ENCODE measurements around the gene NDUFB11. TPM values are rescaled to one million over a fixed set of nuclear protein-coding genes. Genes with fewer than 3 reads are reported as not detected.

NDUFB11 gene
- total RNA-seq: 100 to 1,000 TPM; 113 to 120 TPM

DNA sequence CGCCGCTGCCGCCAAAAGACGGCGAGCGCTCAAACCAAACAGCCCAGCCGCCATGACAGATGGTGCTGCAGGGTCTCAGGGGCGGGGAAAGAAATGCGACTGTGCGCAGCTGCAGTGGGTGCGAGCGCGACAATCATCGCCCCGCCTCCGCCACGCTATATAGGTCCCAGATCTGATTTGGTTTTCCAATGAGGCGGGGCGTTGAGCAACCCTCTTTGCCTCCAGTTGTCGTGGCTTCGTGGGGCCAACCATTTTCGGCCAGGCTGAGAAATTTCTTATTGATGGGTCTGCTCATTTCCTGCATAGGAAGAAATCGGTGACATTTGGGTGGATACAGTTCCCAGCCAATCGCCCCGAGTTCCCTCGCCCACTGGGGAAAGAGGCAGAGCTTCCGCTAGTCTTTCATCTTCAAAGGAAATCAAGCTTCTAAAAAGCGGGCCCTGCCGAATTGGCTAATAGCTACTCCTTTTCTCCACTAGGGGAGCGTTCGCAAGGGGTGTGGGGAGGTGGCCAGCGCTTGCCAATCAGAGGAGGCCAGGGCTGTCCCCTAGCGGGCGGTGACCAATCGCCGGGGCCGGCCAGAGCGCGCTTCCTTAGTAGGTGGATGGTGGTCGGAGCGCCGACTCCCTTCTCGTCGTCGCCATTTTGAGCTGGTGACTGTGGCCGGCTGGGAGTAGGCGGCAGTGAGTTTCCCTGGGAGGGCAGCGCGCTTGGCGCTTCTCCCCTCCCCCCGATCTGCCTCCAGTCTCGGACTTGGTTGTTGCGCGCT, at the start of gene NDUFB11, which contains the start of gene RBM10:
NDUFB11 (minus strand) TSS at position 77 of the 769 bp plus-strand sequence; CDS start at position 54, 23 bp downstream.
RBM10 (plus strand) TSS at position 596 of the 769 bp plus-strand sequence. CDS start 2,261 bp downstream, outside the sequence.
- peaks cover 0 to 29% of the 10 kb centered on the region in 2 donors for H3K4me1 ChIP-seq
- peaks cover 8% of the 10 kb centered on the region for H3K36me3 ChIP-seq
- peak within 1 kb of the TSS; percentile 63 to 64 for H3K4me3 ChIP-seq
- no peaks in the 10 kb centered on the region for H3K9me3 ChIP-seq
- H3K27ac ChIP-seq: peak within 1 kb of the TSS; percentile 92
- H3K27me3 ChIP-seq: no peaks in the 10 kb centered on the region
- TF ChIP-seq, protein P1, sequence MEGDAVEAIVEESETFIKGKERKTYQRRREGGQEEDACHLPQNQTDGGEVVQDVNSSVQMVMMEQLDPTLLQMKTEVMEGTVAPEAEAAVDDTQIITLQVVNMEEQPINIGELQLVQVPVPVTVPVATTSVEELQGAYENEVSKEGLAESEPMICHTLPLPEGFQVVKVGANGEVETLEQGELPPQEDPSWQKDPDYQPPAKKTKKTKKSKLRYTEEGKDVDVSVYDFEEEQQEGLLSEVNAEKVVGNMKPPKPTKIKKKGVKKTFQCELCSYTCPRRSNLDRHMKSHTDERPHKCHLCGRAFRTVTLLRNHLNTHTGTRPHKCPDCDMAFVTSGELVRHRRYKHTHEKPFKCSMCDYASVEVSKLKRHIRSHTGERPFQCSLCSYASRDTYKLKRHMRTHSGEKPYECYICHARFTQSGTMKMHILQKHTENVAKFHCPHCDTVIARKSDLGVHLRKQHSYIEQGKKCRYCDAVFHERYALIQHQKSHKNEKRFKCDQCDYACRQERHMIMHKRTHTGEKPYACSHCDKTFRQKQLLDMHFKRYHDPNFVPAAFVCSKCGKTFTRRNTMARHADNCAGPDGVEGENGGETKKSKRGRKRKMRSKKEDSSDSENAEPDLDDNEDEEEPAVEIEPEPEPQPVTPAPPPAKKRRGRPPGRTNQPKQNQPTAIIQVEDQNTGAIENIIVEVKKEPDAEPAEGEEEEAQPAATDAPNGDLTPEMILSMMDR (IDR thresholded peaks at IDR 0.05): peak; percentile 55 to 63
- DNase-seq (ENCODE audit: low spot score): peak; percentile 96

DNA sequence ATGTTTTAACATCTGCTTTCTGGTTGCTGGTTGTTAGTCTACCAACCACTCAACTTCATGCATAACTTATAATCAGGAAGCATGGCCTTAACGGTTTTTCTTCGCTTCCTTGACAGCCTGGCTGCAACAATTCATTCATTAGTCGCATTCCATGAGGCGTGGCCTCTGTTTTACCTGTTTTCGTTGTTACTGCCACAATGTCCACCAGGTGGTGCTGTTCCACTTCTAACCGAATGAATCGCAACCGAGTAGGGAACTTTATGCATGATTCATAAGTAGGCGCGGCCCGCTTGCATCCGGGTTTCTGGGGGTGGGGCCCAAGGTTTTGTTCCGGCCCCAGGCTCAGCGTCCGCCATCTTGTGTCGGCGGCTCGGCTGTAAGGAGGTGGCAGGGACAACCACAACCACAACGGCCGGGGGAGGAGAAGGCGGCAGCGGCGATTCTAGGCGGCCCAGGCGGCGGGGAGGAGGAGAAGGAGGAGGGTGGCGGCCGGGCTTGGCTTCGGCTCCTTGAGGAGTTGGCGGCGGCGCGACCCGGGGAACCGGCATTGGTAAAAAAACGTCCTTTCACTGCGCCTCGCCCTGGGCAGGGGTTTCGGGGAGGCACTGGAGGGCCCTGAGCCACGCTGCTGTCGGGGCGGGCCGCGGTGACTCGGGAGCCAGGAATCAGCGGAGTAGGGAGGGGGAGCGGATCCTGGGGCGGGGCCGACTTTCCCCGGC, 49.1 kb upstream of the NDUFB11 start, which contains the start of gene UBA1:
UBA1 (plus strand) TSS at position 355 of the 719 bp plus-strand sequence. CDS start 4,974 bp downstream, outside the sequence.
- Histone ChIP-seq H3K9me3 (no peaks in the 10 kb centered on the region), H3K4me1 (peaks cover 0 to 60% of the 10 kb centered on the region in 2 donors)

DNA sequence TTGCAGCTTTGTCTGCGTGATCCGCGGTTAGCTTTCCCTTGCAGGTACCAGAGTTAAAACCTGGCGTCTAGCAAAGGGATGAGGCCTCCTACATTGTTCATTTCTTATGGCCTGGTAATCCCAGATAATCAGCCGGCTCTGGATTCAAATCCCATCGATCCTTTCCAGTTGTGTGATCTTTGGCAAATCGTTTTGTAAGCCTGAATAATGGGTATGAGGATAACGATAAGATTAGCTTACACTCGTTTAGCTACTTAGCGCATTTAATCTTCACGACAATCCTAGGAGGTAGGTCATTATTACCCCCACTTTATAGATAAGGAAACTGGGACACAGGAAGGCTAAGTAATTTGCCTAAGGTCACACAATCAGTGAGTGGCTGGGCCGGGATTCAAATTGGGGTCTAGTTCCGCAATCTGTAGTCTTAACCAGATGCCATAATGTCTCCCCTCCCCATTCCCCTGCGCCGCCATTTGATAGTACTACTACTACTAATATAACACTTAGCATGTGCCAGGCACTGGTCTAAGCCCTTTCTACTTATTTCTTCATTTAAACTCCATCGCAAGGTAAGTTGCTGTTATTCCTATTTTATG, 47.4 kb upstream of the NDUFB11 start:
- Histone ChIP-seq H3K9me3 (no peaks in the 10 kb centered on the region), H3K36me3 (no peaks in the 10 kb centered on the region), H3K27me3 (no peaks in the 10 kb centered on the region), H3K4me3 (peak overlapping the region; percentile 41 to 59), H3K27ac (no peak overlapping the region), H3K4me1 (peaks cover 0 to 46% of the 10 kb centered on the region in 2 donors)
- DNase-seq (ENCODE audit: low spot score): no peak
- TF ChIP-seq, protein P1 (IDR thresholded peaks at IDR 0.05): no peak

More for the DNA sequence above, 49.1 kb upstream of the NDUFB11 start, which contains the start of gene UBA1:
- H3K27me3 ChIP-seq: no peaks in the 10 kb centered on the region
- TF ChIP-seq, protein P1 (IDR thresholded peaks at IDR 0.05): peak; percentile 85 to 92
- H3K4me3 ChIP-seq: peak within 1 kb of the TSS; percentile 80 to 85
- DNase-seq (ENCODE audit: low spot score): peak; percentile 99
- peaks cover 6% of the 10 kb centered on the region for H3K36me3 ChIP-seq
- H3K27ac ChIP-seq: peak within 1 kb of the TSS; percentile 96 to 98

DNA sequence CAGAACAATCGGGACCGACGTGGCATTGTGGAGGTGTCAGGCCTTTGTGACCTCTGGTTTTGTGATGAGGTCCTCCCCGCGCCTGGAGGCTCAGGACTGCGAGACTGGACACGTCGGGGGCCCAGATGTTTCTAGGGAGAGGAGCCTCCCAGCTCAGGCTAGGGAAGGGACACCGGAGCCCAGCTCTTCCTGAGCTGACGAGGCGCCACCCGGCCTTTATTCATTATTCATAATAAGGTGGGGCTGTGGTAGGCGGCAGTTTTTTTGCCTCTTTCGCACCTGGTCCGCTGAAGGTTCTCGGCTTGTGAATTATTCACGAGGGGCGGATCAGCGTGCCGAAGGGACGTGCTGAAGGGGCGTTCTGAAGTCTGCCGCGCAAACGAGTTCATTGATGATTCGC, 46.8 kb upstream of the NDUFB11 start:
- no peaks in the 10 kb centered on the region for H3K9me3 ChIP-seq
- H3K4me1 ChIP-seq: peaks cover 0 to 40% of the 10 kb centered on the region in 2 donors
- peak overlapping the region; percentile 41 to 59 for H3K4me3 ChIP-seq
- no peaks in the 10 kb centered on the region for H3K27me3 ChIP-seq
- DNase-seq (ENCODE audit: low spot score): no peak
- H3K36me3 ChIP-seq: peaks cover 1% of the 10 kb centered on the region
- H3K27ac ChIP-seq: peak overlapping the region in 1 of 2 donors; percentile 70
- TF ChIP-seq, protein P1 (IDR thresholded peaks at IDR 0.05): no peak

DNA sequence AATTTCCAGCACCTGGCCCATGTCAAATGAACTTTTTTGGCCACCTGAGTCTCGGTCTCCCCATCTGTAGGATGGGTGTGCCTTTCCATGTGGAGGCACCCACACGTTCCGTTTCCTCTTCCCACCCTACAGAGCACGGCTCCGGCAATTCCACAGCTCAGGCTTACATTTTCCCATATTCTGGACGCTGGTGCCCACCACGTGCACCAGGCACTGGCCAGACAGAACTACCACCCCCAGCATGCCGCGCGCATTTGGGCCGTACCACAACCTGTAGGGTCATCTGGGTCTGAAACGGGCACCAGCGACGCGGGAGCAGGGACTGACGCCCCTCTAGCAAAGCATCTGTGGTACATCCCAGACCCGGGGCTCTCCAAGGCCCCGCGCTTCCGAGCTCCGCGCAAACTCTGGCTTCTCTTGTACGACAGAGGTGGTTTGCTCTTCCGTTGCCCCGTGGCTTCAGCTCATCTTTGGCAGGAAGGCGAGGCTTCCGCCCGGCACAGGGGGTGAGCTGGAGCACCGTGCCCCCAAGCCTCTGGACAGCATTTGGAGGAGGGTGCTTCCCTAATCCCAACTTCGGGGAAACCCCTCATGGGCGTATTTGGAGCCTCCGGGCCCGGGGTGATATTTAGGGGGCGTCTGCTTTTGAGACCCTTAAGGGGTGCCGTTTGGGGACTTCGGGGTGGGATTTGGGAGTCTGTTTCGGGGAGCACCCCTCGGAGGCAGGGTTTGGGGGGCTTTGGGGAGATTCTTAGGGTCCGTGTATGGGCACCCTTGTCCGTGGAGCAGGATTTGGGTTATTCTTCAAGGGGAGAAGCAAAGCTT, 46.2 kb upstream of the NDUFB11 start:
- Histone ChIP-seq H3K36me3 (peaks cover 8% of the 10 kb centered on the region), H3K4me1 (peaks cover 0 to 34% of the 10 kb centered on the region in 2 donors), H3K27me3 (no peaks in the 10 kb centered on the region), H3K27ac (peak overlapping the region; percentile 22 to 70), H3K9me3 (no peaks in the 10 kb centered on the region), H3K4me3 (peak overlapping the region; percentile 41 to 59)
- TF ChIP-seq, protein P1 (IDR thresholded peaks at IDR 0.05): no peak
- peak; percentile 89 for DNase-seq (ENCODE audit: low spot score)

Data from right atrium auricular region (tissue), 2 donors.